ENCODE data around the gene MIEF1.
"Not testable (repeated sequence)": the region's sequence is repeated elsewhere in the genome, so short reads cannot be mapped to it uniquely, and the experiment has no call there.

The MIEF1 gene

DNA sequence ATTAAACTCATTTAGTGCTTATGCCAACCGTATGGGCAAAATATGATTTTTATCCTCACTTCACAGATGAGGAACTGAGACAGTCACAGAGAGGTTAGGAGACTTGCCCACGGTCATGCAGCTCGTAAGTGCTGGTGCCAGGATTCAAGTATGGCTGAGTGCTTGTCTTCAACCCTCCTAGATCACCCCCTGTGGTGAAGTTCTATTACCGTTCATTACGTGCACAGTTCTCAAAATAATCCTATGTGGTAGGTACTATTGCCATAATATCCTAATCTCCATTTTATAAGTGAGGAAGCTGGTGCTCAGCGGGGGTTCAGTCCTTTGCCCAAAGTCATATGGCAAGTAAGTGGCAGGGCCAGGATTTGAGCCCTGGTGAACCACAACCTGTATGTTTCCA, 1.5 kb downstream of the MIEF1 start:
- TF ChIP-seq, protein P1, sequence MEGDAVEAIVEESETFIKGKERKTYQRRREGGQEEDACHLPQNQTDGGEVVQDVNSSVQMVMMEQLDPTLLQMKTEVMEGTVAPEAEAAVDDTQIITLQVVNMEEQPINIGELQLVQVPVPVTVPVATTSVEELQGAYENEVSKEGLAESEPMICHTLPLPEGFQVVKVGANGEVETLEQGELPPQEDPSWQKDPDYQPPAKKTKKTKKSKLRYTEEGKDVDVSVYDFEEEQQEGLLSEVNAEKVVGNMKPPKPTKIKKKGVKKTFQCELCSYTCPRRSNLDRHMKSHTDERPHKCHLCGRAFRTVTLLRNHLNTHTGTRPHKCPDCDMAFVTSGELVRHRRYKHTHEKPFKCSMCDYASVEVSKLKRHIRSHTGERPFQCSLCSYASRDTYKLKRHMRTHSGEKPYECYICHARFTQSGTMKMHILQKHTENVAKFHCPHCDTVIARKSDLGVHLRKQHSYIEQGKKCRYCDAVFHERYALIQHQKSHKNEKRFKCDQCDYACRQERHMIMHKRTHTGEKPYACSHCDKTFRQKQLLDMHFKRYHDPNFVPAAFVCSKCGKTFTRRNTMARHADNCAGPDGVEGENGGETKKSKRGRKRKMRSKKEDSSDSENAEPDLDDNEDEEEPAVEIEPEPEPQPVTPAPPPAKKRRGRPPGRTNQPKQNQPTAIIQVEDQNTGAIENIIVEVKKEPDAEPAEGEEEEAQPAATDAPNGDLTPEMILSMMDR (IDR thresholded peaks at IDR 0.05; ENCODE audit: low read depth, low read length), result no peak
- no peaks in the 10 kb centered on the region for H3K9me3 ChIP-seq
- no peaks in the 10 kb centered on the region for H3K27me3 ChIP-seq
- H3K4me3 ChIP-seq (ENCODE audit: low read depth, low read length), result peak overlapping the region; percentile 93
- peaks cover 50% of the 10 kb centered on the region for H3K36me3 ChIP-seq
- H3K4me1 ChIP-seq, result peaks cover 21% of the 10 kb centered on the region
- DNase-seq, result no peak

DNA sequence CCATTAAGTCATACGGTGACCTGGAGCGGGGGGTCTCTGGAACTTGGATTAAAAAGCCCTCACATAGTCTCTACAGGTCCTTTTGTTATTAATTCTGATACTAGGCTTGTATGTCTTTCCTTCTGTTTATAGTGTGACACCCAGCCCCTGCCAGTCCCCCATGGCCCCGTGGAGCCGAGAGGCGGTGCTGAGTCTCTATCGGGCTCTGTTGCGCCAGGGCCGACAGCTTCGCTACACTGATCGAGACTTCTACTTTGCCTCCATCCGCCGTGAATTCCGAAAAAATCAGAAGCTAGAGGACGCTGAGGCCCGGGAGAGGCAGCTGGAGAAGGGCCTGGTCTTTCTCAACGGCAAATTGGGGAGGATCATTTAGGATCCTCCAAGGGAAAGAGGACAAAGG, 2.0 kb downstream of the MIEF1 start:
- no peaks in the 10 kb centered on the region for H3K27me3 ChIP-seq
- DNase-seq, result no peak
- TF ChIP-seq, protein P1 (IDR thresholded peaks at IDR 0.05; ENCODE audit: low read depth, low read length), result no peak
- no peak overlapping the region for H3K4me3 ChIP-seq (ENCODE audit: low read depth, low read length)
- H3K4me1 ChIP-seq, result peaks cover 19% of the 10 kb centered on the region
- H3K36me3 ChIP-seq, result peaks cover 55% of the 10 kb centered on the region
- no peaks in the 10 kb centered on the region for H3K9me3 ChIP-seq

DNA sequence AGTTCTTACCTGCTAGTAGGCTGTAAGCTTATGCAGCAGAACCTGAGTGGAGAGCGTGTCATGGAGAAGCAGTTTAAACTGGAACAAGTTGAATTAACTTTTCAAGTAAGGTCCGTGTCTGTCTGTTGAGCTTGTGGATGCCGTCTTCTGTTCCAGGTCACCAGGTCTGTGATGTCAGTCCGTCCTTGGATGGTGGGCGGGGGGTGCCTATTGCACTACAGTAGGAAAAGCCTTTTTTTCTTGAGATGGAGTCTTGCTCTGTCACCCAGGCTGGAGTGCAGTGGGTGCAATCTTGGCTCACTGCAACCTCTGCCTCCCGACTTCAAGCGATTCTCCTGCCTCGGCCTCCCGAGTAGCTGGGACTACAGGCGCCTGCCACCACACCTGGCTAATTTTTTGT, 4.9 kb downstream of the MIEF1 start:
- H3K4me1 ChIP-seq; H3K4me3 ChIP-seq (ENCODE audit: low read depth, low read length); H3K9me3 ChIP-seq; DNase-seq; H3K27me3 ChIP-seq: not testable (repeated sequence)
- peaks cover 82% of the 10 kb centered on the region for H3K36me3 ChIP-seq

DNA sequence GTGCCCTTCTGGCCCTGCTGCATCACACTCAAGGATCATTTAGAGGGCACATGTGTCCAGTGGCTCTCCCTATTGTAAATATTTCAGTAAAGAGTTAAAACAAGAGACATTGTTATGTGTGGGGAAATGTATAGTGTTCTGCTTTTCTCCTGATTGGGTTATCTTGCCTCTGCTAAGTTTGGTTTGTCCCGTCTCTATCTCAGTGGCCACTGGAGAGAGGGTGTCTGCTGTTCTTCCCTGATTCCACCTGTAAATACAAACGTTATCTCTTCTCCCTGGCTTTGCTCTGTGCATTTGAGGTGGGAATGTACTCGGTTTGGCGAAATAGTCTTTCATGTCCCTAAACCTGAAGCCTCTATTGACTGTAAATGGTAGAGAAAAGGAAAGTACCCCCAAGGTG, 6.3 kb downstream of the MIEF1 start:
- TF ChIP-seq, protein P1 (IDR thresholded peaks at IDR 0.05; ENCODE audit: low read depth, low read length), result 0 out of 2 replicates have a peak, but pooled peaks have one; percentile 2
- Histone ChIP-seq H3K36me3 (peaks cover 93% of the 10 kb centered on the region), H3K9me3 (no peaks in the 10 kb centered on the region), H3K27me3 (no peaks in the 10 kb centered on the region), H3K4me1 (no peaks in the 10 kb centered on the region), H3K4me3 (ENCODE audit: low read depth, low read length) (no peak overlapping the region)
- DNase-seq, result no peak

DNA sequence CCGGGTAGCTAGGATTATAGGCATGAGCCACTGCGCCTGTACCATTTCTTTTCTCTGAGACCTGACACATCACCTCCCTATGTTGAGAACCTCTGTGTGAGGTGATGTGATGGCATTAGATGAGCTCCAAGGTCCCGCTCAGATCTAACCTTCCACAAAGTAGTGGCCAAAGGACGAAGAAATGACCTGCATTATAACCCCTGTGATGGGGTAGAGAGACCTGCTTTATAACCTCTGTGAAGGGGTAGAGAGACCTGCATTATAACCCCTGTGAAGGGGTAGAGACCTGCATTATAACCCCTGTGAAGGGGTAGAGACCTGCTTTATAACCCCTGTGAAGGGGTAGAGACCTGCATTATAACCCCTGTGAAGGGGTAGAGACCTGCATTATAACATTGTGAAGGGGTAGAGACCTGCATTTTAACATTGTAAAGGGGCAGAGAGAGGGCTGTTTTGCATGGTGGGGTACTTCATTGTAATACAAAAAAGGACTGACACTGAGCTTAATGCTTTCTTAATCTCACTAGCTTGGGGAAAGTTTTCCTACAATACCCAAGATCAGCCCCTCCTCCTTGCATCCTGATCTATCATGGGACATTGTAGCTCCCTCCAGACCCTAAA, 8.5 kb downstream of the MIEF1 start:
- no peaks in the 10 kb centered on the region for H3K27me3 ChIP-seq

DNA sequence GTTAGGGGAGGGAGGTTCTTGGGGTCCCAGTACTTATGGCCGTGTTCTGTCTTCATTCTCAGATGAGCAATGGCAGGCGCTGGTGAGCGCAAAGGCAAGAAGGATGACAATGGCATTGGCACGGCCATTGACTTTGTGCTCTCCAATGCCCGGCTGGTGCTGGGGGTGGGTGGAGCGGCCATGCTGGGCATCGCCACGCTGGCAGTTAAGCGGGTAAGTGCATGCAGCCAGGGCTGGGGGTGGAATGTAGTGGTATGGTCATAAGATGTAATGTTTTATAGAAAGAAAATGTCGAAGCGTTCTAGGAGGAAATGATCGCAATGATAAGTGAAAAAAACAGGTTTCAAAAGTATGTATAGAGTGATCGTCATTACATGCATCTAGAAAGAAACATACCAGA, 9.1 kb downstream of the MIEF1 start:
- DNase-seq, result no peak
- H3K4me1 ChIP-seq, result no peaks in the 10 kb centered on the region
- no peak overlapping the region for H3K4me3 ChIP-seq (ENCODE audit: low read depth, low read length)
- H3K9me3 ChIP-seq, result no peaks in the 10 kb centered on the region
- peaks cover 93% of the 10 kb centered on the region for H3K36me3 ChIP-seq
- TF ChIP-seq, protein P1 (IDR thresholded peaks at IDR 0.05; ENCODE audit: low read depth, low read length), result no peak
- H3K27me3 ChIP-seq, result no peaks in the 10 kb centered on the region

More for the DNA sequence above, 8.5 kb downstream of the MIEF1 start:
- H3K4me1 ChIP-seq, result no peaks in the 10 kb centered on the region
- no peak overlapping the region for H3K4me3 ChIP-seq (ENCODE audit: low read depth, low read length)
- DNase-seq, result no peak
- peaks cover 93% of the 10 kb centered on the region for H3K36me3 ChIP-seq
- TF ChIP-seq, protein P1 (IDR thresholded peaks at IDR 0.05; ENCODE audit: low read depth, low read length), result no peak
- no peaks in the 10 kb centered on the region for H3K9me3 ChIP-seq
